Lower leg skin (tissue), 4 donors: ENCODE results near the gene INPP5D. TPM values are rescaled to one million over a fixed set of nuclear protein-coding genes. Genes with fewer than 3 reads are reported as not detected.
"Not testable (repeated sequence)": the region's sequence is repeated elsewhere in the genome, so short reads cannot be mapped to it uniquely, and the experiment has no call there.

Source experiments
- DNase-seq, 2 donors: peaks; one replicate each; pipeline ENCODE4 v3.0.0-alpha.2; 2019; ENCODE audit warnings: low spot score in 2 of 2
- H3K4me3 ChIP-seq: fragments of 200-600 bp; sonication (generic); 2 replicates; pipeline ENCODE4 v1.5.1; 2017; ENCODE audit warnings: mild to moderate bottlenecking, low read depth; ENCODE audit not compliant: poor library complexity, severe bottlenecking
- CTCF ChIP-seq, 3 donors: fragments of 450-650 bp; IDR thresholded peaks; one replicate each; pipeline ENCODE4 v1.5.1; 2016; ENCODE audit warnings: antibody characterized with exemption in 3 of 3, mild to moderate bottlenecking in 3 of 3, moderate library complexity in 2 of 3
- POLR2A ChIP-seq, 2 donors: fragments of 450-650 bp; IDR thresholded peaks; one replicate each; pipeline ENCODE4 v1.6.1; 2016 to 2017; ENCODE audit warnings: antibody characterized with exemption in 2 of 2, mild to moderate bottlenecking in 1 of 2, moderate library complexity in 1 of 2
- WGBS, 2 donors: methylation state at CpG; one replicate each; pipeline ENCODE4 v1.1.5; 2018; 5-methylcytosine and 5-hydroxymethylcytosine counted together
- intact Hi-C: fragments of 100-400 bp; cut with DNase I; formaldehyde crosslinking; loops from one replicate; pipeline ENCODE4 v1.15.0; 2023; ENCODE audit warnings: low total_unique reads
- total RNA-seq, 4 donors: library from RNA; depleted of rRNA; stranded (reverse); fragments of >200 nt; gene quantifications; one replicate each; pipeline ENCODE4 v1.1.0, GENCODE V29; 2016

Gene INPP5D
- total RNA-seq, 4 donors from 2014 or later = 8.6 to 15.0 (median 13.0) TPM

GRCh38 chr2:233063269-233063975, 3.3 kb downstream of the INPP5D start:
- 74 to 76% methylated on average over 11 to 13 of the region's 13 CpGs for WGBS, 2 donors
- intact Hi-C loops = no loop called here
- no peak overlapping the region for H3K4me3 ChIP-seq
- TF ChIP-seq CTCF (IDR thresholded peaks at IDR 0.05) = peak in 1 of 3 donors; percentile 23
- TF ChIP-seq POLR2A (IDR thresholded peaks at IDR 0.05) = no peak
- peak in 1 of 2 donors; percentile 85 for DNase-seq

GRCh38 chr2:233063976-233064411, 3.9 kb downstream of the INPP5D start:
- peak in 1 of 2 donors; percentile 73 for DNase-seq
- TF ChIP-seq POLR2A (IDR thresholded peaks at IDR 0.05) (no peak), CTCF (IDR thresholded peaks at IDR 0.05) (no peak)
- WGBS, 2 donors = 75 to 85% methylated on average over 6 to 8 of the region's 9 CpGs
- intact Hi-C loops = no loop called here
- no peak overlapping the region for H3K4me3 ChIP-seq

- no peak overlapping the region for H3K4me3 ChIP-seq
- peak in 1 of 2 donors; percentile 72 for DNase-seq
- TF ChIP-seq POLR2A (IDR thresholded peaks at IDR 0.05) (no peak), CTCF (IDR thresholded peaks at IDR 0.05) (no peak)
- 67 to 76% methylated on average over 15 to 16 of the region's 16 CpGs for WGBS, 2 donors
- intact Hi-C loops = no loop called here
Observed at GRCh38 chr2:233064530-233065199, 4.5 kb downstream of the INPP5D start.

- intact Hi-C loops, H3K4me3 ChIP-seq: not testable (repeated sequence)
- WGBS, 2 donors = 66 to 70% methylated on average over 4 of the region's 4 CpGs
- peak in 1 of 2 donors; percentile 17 for DNase-seq
Observed at GRCh38 chr2:233065200-233065589, 5.1 kb downstream of the INPP5D start.

GRCh38 chr2:233065954-233066470, 5.9 kb downstream of the INPP5D start:
- peak in 1 of 2 donors; percentile 72 for DNase-seq
- intact Hi-C loops = no loop called here
- WGBS, 2 donors = 91 to 94% methylated on average over 9 of the region's 9 CpGs
- H3K4me3 ChIP-seq = no peak overlapping the region
- no peak for TF ChIP-seq POLR2A (IDR thresholded peaks at IDR 0.05)
- no peak for TF ChIP-seq CTCF (IDR thresholded peaks at IDR 0.05)

- TF ChIP-seq POLR2A (IDR thresholded peaks at IDR 0.05) (no peak), CTCF (IDR thresholded peaks at IDR 0.05) (no peak)
- peak in 1 of 2 donors; percentile 70 for DNase-seq
- H3K4me3 ChIP-seq = no peak overlapping the region
- intact Hi-C loops = no loop called here
- 72 to 76% methylated on average over 9 of the region's 9 CpGs for WGBS, 2 donors
Observed at GRCh38 chr2:233068762-233069418, 8.7 kb downstream of the INPP5D start.
